DND-41 (cell line): ENCODE measurements around the gene TRIM10.

Experiments used
- ATAC-seq: fragments of 200-7000 bp; cut with Tn5 transposase; 3 replicates; pipeline ENCODE4 v1.9.1; 2021; ENCODE audit warnings: low read depth; ENCODE audit not compliant: insufficient read depth
- DNase-seq: peaks from one replicate; pipeline ENCODE4 v3.0.0-alpha.2; 2020
- H2AFZ ChIP-seq: 2 replicates; pipeline ENCODE4 v1.6.0; 2012; ENCODE audit warnings: low read depth, low read length
- H3K27ac ChIP-seq: 2 replicates; pipeline ENCODE4 v1.5.1; 2012; ENCODE audit warnings: low read length, inconsistent platforms
- H3K27me3 ChIP-seq: fragments of 200-600 bp; sonication (generic); 2 replicates; pipeline ENCODE4 v1.6.0; 2012; ENCODE audit warnings: low read length, mild to moderate bottlenecking, inconsistent platforms; ENCODE audit not compliant: insufficient read depth, poor library complexity
- H3K36me3 ChIP-seq: 2 replicates; pipeline ENCODE4 v1.5.1; 2012; ENCODE audit warnings: low read length, inconsistent platforms; ENCODE audit not compliant: insufficient read depth
- H3K4me1 ChIP-seq: 2 replicates; pipeline ENCODE4 v1.5.1; 2012; ENCODE audit warnings: mild to moderate bottlenecking, low read length; ENCODE audit not compliant: insufficient read depth
- H3K4me2 ChIP-seq: 2 replicates; pipeline ENCODE4 v1.6.0; 2012; ENCODE audit warnings: mild to moderate bottlenecking, moderate library complexity, low read length, inconsistent platforms; ENCODE audit not compliant: insufficient read depth
- H3K4me3 ChIP-seq, 2 experiments: fragments of 200-600 bp in 1 of 2; shearing (Covaris generic) in 1 of 2; 2 replicates each; pipeline ENCODE4 v1.5.1; 2012 to 2016; ENCODE audit warnings: inconsistent platforms in 2 of 2, low read length in 2 of 2, mild to moderate bottlenecking in 2 of 2, low read depth in 1 of 2, moderate library complexity in 1 of 2
- H3K79me2 ChIP-seq: 2 replicates; pipeline ENCODE4 v1.6.0; 2012; ENCODE audit warnings: low read length, inconsistent platforms; ENCODE audit not compliant: insufficient read depth
- H3K9ac ChIP-seq: 2 replicates; pipeline ENCODE4 v1.6.0; 2012; ENCODE audit warnings: low read depth, mild to moderate bottlenecking, inconsistent platforms, low read length, moderate library complexity
- H3K9me3 ChIP-seq: 2 replicates; pipeline ENCODE4 v1.5.1; 2012; ENCODE audit warnings: low read length, moderate library complexity, mild to moderate bottlenecking, inconsistent platforms; ENCODE audit not compliant: insufficient read depth, severe bottlenecking
- H4K20me1 ChIP-seq: 2 replicates; pipeline ENCODE4 v1.6.0; 2012; ENCODE audit warnings: low read length; ENCODE audit not compliant: insufficient read depth
- EZH2 ChIP-seq: IDR thresholded peaks from 3 replicates; pipeline ENCODE4 v1.6.1; 2012; ENCODE audit warnings: borderline replicate concordance, low read depth, mild to moderate bottlenecking, moderate library complexity, low read length, inconsistent platforms; ENCODE audit not compliant: severe bottlenecking
- TF ChIP-seq, protein P1 (sequence below): IDR thresholded peaks from 2 replicates; pipeline ENCODE4 v1.5.1; 2012; ENCODE audit warnings: borderline replicate concordance, low read length, moderate library complexity, mild to moderate bottlenecking; ENCODE audit not compliant: poor library complexity, severe bottlenecking; ENCODE audit errors: extremely low read depth

Gene TRIM10

DNA sequence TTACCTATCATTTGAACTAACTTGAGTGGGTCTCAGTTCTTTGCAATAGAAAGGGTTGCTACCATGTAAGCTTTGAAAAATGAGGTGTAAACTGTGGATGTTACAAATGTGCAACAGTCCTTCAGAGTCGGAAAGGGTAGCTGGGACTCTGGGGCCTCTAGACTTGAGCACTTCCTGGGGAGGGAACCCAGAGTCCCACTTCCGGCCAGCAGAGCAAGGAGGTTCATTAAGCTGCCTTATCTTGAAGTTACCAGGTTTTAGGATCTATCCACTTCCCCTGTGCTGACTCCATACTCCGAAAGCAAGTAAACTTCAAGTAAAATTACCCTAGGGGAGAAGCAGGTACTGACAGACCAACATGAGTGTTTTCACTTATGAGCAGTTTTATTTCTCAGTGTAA lies 9.4 kb downstream of the TRIM10 start:
- Histone ChIP-seq H3K36me3 (no peaks in the 10 kb centered on the region), H3K27ac (no peak overlapping the region), H3K27me3 (peaks cover 41% of the 10 kb centered on the region), H3K4me1 (no peaks in the 10 kb centered on the region), H4K20me1 (peaks cover 2% of the 10 kb centered on the region; the same call in 1 of the 2 replicates), H3K9me3 (no peaks in the 10 kb centered on the region), H3K4me2 (no peak overlapping the region), H2AFZ (no peak overlapping the region), H3K79me2 (no peaks in the 10 kb centered on the region), H3K4me3 (no peak overlapping the region), H3K9ac (no peak overlapping the region)
- TF ChIP-seq EZH2, result no peak
- TF ChIP-seq, protein P1, sequence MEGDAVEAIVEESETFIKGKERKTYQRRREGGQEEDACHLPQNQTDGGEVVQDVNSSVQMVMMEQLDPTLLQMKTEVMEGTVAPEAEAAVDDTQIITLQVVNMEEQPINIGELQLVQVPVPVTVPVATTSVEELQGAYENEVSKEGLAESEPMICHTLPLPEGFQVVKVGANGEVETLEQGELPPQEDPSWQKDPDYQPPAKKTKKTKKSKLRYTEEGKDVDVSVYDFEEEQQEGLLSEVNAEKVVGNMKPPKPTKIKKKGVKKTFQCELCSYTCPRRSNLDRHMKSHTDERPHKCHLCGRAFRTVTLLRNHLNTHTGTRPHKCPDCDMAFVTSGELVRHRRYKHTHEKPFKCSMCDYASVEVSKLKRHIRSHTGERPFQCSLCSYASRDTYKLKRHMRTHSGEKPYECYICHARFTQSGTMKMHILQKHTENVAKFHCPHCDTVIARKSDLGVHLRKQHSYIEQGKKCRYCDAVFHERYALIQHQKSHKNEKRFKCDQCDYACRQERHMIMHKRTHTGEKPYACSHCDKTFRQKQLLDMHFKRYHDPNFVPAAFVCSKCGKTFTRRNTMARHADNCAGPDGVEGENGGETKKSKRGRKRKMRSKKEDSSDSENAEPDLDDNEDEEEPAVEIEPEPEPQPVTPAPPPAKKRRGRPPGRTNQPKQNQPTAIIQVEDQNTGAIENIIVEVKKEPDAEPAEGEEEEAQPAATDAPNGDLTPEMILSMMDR, result no peak
- DNase-seq, result no peak
- ATAC-seq, result no peak

DNA sequence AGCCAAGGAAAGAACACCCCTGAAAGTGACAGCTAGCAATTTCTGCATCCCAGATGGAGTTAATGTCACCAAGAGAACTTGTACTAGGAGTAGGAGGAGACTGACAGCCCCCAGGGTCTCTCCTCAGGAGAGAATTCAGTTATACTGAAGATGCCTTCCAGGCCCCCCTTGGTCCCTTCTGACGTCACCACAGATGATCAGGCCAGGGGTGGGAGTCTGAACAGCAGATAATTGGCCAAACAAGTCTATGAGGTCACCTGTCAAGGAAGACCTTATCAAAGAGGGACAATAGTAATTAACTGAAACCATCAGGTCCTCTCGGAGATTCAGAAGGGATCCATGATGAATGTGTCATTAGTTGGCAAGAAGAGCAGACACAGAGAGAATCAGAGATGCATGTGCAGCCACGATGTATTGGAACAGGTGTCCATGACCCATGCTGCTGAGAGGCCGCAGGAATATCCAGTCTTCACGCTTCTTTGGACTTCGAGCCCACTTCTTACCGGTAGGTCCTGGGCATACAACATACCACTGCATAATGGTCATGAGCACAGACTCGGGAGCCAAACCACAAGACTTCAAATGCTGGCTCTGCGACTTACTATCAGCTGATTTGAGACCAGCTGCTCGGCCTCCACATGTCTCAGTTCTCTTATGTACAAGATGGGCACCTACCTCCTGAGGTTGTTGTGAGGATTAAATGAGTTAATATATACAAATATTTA lies 10.2 kb downstream of the TRIM10 start:
- Histone ChIP-seq H3K27me3 (peaks cover 41% of the 10 kb centered on the region), H4K20me1 (peaks cover 2% of the 10 kb centered on the region; the same call in 1 of the 2 replicates), H3K4me2 (no peak overlapping the region), H3K9ac (no peak overlapping the region), H3K9me3 (no peaks in the 10 kb centered on the region), H3K36me3 (no peaks in the 10 kb centered on the region), H3K4me3 (no peak overlapping the region), H2AFZ (no peak overlapping the region), H3K4me1 (no peaks in the 10 kb centered on the region), H3K79me2 (no peaks in the 10 kb centered on the region), H3K27ac (no peak overlapping the region)
- DNase-seq, result no peak
- TF ChIP-seq EZH2, result no peak
- TF ChIP-seq, protein P1, result no peak
- ATAC-seq, result no peak

DNA sequence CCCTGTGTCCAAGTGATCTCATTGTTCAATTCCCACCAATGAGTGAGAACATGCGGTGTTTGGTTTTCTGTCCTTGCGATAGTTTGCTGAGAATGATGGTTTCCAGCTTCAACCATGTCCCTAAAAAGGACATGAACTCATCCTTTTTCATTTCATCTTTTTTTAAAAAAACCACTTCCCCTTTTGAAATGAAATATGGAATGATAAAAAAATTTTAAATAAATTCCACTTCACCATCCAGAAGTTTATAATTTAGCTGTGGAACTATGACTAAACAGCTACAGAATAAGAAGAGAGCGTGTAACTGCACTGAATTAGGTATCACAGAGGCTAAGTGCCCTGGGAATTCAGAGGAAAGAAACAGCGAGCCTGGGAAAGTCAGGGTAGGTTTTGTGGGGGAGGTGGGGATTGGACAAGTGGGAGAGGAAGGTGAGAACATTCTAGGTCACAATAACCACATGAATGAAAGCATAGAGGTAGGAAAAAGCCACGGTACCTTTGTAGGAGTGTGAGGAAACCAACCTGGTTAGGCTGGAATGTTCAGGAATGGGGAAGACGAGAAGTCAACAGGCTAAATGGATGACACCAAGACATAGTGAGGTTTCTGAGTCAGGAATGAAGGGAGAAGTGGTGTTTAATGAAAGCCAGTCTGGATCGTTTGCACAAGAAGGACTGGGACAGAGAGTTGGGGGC lies 11.0 kb downstream of the TRIM10 start:
- Histone ChIP-seq H3K4me2 (no peak overlapping the region), H4K20me1 (peaks cover 2% of the 10 kb centered on the region; the same call in 1 of the 2 replicates), H3K27me3 (peaks cover 37% of the 10 kb centered on the region), H3K36me3 (no peaks in the 10 kb centered on the region), H3K9ac (no peak overlapping the region), H3K4me1 (no peaks in the 10 kb centered on the region), H3K27ac (no peak overlapping the region), H2AFZ (no peak overlapping the region), H3K4me3 (no peak overlapping the region), H3K9me3 (no peaks in the 10 kb centered on the region), H3K79me2 (no peaks in the 10 kb centered on the region)
- TF ChIP-seq EZH2, result no peak
- TF ChIP-seq, protein P1, result no peak
- ATAC-seq (no peak), DNase-seq (no peak)
